Measurements from ENCODE around the gene C1QTNF5. TPM values are rescaled to one million over a fixed set of nuclear protein-coding genes. Genes with fewer than 3 reads are reported as not detected.

The C1QTNF5 gene
- total RNA-seq, 1 donor from 2014 or later = 24.1 TPM

GRCh38 chr11:119367661-119368120 is 27.0 kb upstream of the C1QTNF5 start:
- H3K9me3 Mint-ChIP-seq = no peaks in the 10 kb centered on the region
- H3K27me3 Mint-ChIP-seq (ENCODE audit: low read depth) = no peaks in the 10 kb centered on the region
- H3K4me1 Mint-ChIP-seq = peaks cover 76% of the 10 kb centered on the region
- TF ChIP-seq, protein P1, sequence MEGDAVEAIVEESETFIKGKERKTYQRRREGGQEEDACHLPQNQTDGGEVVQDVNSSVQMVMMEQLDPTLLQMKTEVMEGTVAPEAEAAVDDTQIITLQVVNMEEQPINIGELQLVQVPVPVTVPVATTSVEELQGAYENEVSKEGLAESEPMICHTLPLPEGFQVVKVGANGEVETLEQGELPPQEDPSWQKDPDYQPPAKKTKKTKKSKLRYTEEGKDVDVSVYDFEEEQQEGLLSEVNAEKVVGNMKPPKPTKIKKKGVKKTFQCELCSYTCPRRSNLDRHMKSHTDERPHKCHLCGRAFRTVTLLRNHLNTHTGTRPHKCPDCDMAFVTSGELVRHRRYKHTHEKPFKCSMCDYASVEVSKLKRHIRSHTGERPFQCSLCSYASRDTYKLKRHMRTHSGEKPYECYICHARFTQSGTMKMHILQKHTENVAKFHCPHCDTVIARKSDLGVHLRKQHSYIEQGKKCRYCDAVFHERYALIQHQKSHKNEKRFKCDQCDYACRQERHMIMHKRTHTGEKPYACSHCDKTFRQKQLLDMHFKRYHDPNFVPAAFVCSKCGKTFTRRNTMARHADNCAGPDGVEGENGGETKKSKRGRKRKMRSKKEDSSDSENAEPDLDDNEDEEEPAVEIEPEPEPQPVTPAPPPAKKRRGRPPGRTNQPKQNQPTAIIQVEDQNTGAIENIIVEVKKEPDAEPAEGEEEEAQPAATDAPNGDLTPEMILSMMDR (IDR thresholded peaks at IDR 0.05; ENCODE audit: unreplicated experiment) = no peak
- H3K4me3 Mint-ChIP-seq = no peak overlapping the region
- H3K36me3 Mint-ChIP-seq = no peaks in the 10 kb centered on the region
- peak overlapping the region; percentile 30 for H3K27ac Mint-ChIP-seq
- no peak for DNase-seq (ENCODE audit: low spot score in 2 of 2, unreplicated experiment in 2 of 2)

DNA sequence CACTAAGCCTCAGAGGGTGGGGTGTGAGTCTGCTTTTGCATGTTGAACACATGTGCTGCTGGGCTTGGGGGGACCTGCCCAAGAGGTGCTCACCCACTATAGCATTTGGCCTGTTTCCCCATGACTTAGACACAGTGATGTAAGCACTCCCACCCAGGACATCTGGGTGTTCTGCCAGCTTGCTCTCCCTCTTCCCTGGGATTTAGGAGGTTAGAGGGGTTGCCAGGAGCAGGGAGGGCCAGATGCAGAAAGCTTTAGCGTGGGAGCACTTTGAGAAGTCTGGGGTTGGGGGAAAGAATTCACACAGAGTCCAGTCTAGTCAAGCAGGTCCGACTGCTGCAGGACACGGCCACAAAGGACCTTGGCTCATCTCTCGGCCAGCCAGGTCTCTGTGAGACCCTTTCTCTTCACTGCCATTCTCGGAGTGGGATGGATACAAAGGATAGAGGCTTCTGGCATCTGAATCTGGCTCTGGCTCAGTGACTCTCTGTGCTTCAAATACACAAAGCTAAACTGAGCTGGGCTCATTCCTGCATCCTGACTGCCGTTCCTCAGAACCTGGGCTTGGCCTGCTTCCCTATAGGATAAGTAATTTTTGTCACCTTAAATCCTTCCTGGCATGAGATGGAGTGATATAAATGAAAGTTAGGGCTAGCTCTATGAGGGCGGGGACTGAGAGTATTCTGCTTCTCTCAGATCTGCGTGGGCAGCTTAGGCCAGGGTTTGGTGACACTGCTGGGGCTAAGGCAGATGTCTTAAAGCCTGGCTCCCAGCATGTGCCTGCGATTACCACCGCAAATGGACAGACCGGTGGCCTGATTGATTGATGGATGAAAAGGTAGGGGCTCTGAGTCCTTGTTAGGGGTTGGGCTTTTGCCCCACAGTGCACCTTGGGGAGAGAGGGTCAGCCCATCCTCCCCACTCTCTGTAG is 26.3 kb upstream of the C1QTNF5 start:
- Mint-ChIP-seq H3K27ac (peak overlapping the region; percentile 29), H3K9me3 (no peaks in the 10 kb centered on the region), H3K36me3 (no peaks in the 10 kb centered on the region), H3K4me1 (peaks cover 81% of the 10 kb centered on the region), H3K27me3 (ENCODE audit: low read depth) (no peaks in the 10 kb centered on the region), H3K4me3 (no peak overlapping the region)
- TF ChIP-seq, protein P1 (IDR thresholded peaks at IDR 0.05; ENCODE audit: unreplicated experiment) = no peak
- DNase-seq (ENCODE audit: low spot score in 2 of 2, unreplicated experiment in 2 of 2) = no peak

GRCh38 chr11:119365071-119365591 is 24.4 kb upstream of the C1QTNF5 start:
- Mint-ChIP-seq H3K4me1 (peaks cover 77% of the 10 kb centered on the region), H3K9me3 (no peaks in the 10 kb centered on the region), H3K36me3 (no peaks in the 10 kb centered on the region), H3K27me3 (ENCODE audit: low read depth) (no peaks in the 10 kb centered on the region), H3K27ac (no peak overlapping the region), H3K4me3 (peak overlapping the region; percentile 70)
- DNase-seq (ENCODE audit: low spot score in 2 of 2, unreplicated experiment in 2 of 2) = no peak
- TF ChIP-seq, protein P1 (IDR thresholded peaks at IDR 0.05; ENCODE audit: unreplicated experiment) = no peak

DNA sequence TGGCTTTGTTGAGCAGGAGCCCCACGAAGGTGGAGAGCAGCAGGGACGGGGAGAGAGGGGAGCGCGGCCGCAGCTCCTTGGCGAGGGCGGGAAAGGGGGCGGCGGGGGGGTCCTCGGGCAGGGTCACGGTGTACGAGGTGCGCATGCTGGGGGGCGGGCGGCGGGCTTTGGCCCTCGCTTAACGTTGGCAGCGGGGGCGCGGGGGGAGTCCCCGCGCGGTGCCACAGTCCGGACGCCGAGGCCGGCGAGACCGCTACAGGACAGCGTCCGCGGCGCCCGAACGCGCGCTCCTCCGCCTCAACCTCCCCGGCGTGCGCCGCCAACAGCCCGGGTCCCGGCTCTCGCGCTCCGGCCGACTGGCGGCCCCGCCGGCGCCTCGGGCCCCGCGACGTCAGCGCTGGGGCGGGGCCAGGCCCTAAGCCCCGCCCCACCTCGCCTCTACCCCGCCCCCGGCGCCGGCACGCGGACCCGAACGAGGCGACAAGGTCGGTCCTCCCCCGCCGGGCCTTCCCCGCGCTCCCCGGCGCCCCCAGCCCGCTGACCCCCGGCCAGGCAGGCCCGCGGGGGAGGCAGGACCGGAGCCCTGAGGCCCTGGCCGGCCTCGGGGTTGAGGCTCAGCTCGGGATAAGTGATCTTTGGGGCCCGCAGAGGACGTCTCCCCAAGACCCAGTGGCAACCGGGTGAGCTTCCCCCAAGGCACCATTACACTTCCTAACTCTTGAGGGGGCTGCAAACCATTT is 23.3 kb upstream of the C1QTNF5 start:
- Mint-ChIP-seq H3K27me3 (ENCODE audit: low read depth) (no peaks in the 10 kb centered on the region), H3K4me1 (peaks cover 72% of the 10 kb centered on the region), H3K27ac (no peak overlapping the region), H3K9me3 (no peaks in the 10 kb centered on the region), H3K36me3 (peaks cover 4% of the 10 kb centered on the region), H3K4me3 (peak overlapping the region; percentile 70)
- peak; percentile 69 to 77 for DNase-seq (ENCODE audit: low spot score in 2 of 2, unreplicated experiment in 2 of 2)
- TF ChIP-seq, protein P1 (IDR thresholded peaks at IDR 0.05; ENCODE audit: unreplicated experiment) = no peak

- H3K4me1 Mint-ChIP-seq = peaks cover 65% of the 10 kb centered on the region
- peaks cover 11% of the 10 kb centered on the region for H3K36me3 Mint-ChIP-seq
- TF ChIP-seq, protein P1 (IDR thresholded peaks at IDR 0.05; ENCODE audit: unreplicated experiment) = no peak
- peak overlapping the region; percentile 98 for H3K27ac Mint-ChIP-seq
- H3K27me3 Mint-ChIP-seq (ENCODE audit: low read depth) = no peaks in the 10 kb centered on the region
- no peak for DNase-seq (ENCODE audit: low spot score in 2 of 2, unreplicated experiment in 2 of 2)
- no peaks in the 10 kb centered on the region for H3K9me3 Mint-ChIP-seq
- peak overlapping the region; percentile 65 for H3K4me3 Mint-ChIP-seq
Observed at GRCh38 chr11:119363081-119363850, 22.6 kb upstream of the C1QTNF5 start.

Measured in mesothelial cell of epicardium (in vitro differentiated cells).